ENCODE measurements around the gene SYK.

SYK gene

GRCh38 chr9:90775657-90776056, 26.0 kb upstream of the SYK start (continued):
- TF ChIP-seq HOXD13 (CRISPR knock-in tag; IDR thresholded peaks at IDR 0.05; ENCODE audit: borderline replicate concordance) (no peak), ZNF248 (tag by site-specific recombination; IDR thresholded peaks at IDR 0.05) (no peak), ZBTB7A (tag by site-specific recombination; IDR thresholded peaks at IDR 0.05; ENCODE audit: low read depth) (no peak)

GRCh38 chr9:90778746-90779145, 22.9 kb upstream of the SYK start:
- POLR2A ChIA-PET, result no interaction called here
- no peak for TF ChIP-seq KLF8 (tag by site-specific recombination; IDR thresholded peaks at IDR 0.05)
- no peak for TF ChIP-seq ZSCAN23 (tag by site-specific recombination; IDR thresholded peaks at IDR 0.05)
- no peak for TF ChIP-seq PRDM1 (tag by site-specific recombination; IDR thresholded peaks at IDR 0.05)
- no peak for TF ChIP-seq ZNF514 (tag by site-specific recombination; IDR thresholded peaks at IDR 0.05)
- no peak for TF ChIP-seq WT1 (tag by site-specific recombination; IDR thresholded peaks at IDR 0.05)
- TF ChIP-seq ZNF639 (tag by site-specific recombination; IDR thresholded peaks at IDR 0.05), result no peak
- no peak for TF ChIP-seq ZNF792 (tag by site-specific recombination; IDR thresholded peaks at IDR 0.05)
- no peak for TF ChIP-seq ZBTB26 (tag by site-specific recombination; optimal IDR thresholded peaks at IDR 0.05)
- TF ChIP-seq SETDB1 (IDR thresholded peaks at IDR 0.05; ENCODE audit: insufficient read length, low read length), result no peak
- TF ChIP-seq ZNF324 (tag by site-specific recombination; IDR thresholded peaks at IDR 0.05), result no peak
- no peak for TF ChIP-seq ZNF292 (tag by site-specific recombination; IDR thresholded peaks at IDR 0.05; ENCODE audit: borderline replicate concordance, low read depth)
- no peak for TF ChIP-seq ZNF2 (tag by site-specific recombination; IDR thresholded peaks at IDR 0.05)
- TF ChIP-seq CTCF (tag by site-specific recombination; IDR thresholded peaks at IDR 0.05), result no peak
- TF ChIP-seq ZSCAN4 (tag by site-specific recombination; IDR thresholded peaks at IDR 0.05), result no peak
- TF ChIP-seq ZNF148 (tag by site-specific recombination; IDR thresholded peaks at IDR 0.05; ENCODE audit: borderline replicate concordance), result no peak
- no peak for TF ChIP-seq ZNF501 (tag by site-specific recombination; IDR thresholded peaks at IDR 0.05)
- TF ChIP-seq AEBP2 (tag by site-specific recombination; IDR thresholded peaks at IDR 0.05; ENCODE audit: borderline replicate concordance), result no peak

More at GRCh38 chr9:90778746-90779145, 22.9 kb upstream of the SYK start:
- H3K36me3 ChIP-seq (ENCODE audit: control insufficient read depth in 2 of 2, insufficient read depth in 1 of 2, low read length in 2 of 2), result no peaks in the 10 kb centered on the region
- H3K4me3 ChIP-seq (ENCODE audit: low read depth, low read length), result no peak overlapping the region
- CTCF ChIA-PET, result interaction anchor here (0.6 to 0.7 kb wide), 2 partner anchors 22 to 136 kb away, joined by 5 read pairs; no protein-coding TSS in a partner anchor
- peaks cover 1% of the 10 kb centered on the region; the same call in 1 of the 2 replicates for H3K4me1 ChIP-seq (ENCODE audit: control insufficient read depth, insufficient read depth, low read length)
- H3K9me3 ChIP-seq (ENCODE audit: control insufficient read depth, insufficient read depth, low read depth, low read length), result no peaks in the 10 kb centered on the region
- H3K27ac ChIP-seq (ENCODE audit: extremely low read depth, low read depth, low read length), result no peak overlapping the region

Measured in HEK293 (cell line).